Measurements from ENCODE around the gene FBXO7.

DNA sequence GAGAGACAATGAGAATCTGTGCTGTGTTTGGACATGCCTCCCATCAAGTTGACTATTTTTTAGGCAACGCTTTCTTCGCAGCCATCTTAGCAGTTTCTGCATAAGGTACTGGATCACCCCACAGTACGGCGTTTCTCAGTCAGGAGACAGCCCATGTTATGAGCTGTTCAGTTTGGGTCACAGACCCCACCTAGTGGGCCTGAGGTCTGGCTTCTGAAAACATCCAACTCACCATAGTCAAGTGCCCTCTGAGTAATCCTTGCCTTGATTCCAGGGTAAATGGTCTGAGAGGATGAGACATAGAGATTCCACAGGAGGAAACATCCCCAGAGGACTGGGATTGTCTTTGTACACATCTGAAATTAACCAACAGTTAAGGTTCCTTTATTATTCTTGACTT lies 17.6 kb upstream of the FBXO7 start:
- TF ChIP-seq SUZ12 (IDR thresholded peaks at IDR 0.05; ENCODE audit: extremely low read depth, insufficient read depth, insufficient read length): no peak
- no peak for TF ChIP-seq ZNF274 (IDR thresholded peaks at IDR 0.05; ENCODE audit: low read depth, low read length)
- no peak for TF ChIP-seq YY1 (IDR thresholded peaks at IDR 0.05; ENCODE audit: insufficient read depth, insufficient read length)
